SU-DHL-6 (cell line): ENCODE measurements around the gene SIRT6.

Source experiments
- CTCF ChIP-seq: fragments of 200-600 bp; sonication (generic); IDR thresholded peaks from one replicate; pipeline ENCODE4 v1.5.1; 2017; ENCODE audit warnings: antibody characterized with exemption, mild to moderate bottlenecking, low read length, moderate library complexity; ENCODE audit not compliant: insufficient read depth, poor library complexity, severe bottlenecking
- EZH2phosphoT487 ChIP-seq: fragments of 200-600 bp; sonication (generic), shearing (Covaris generic); conservative IDR thresholded peaks from 2 replicates; pipeline ENCODE4 v1.6.1; 2018; ENCODE audit warnings: mild to moderate bottlenecking, antibody characterized with exemption, low read length, moderate library complexity, mixed read lengths

GRCh38 chr19:4184718-4185352 lies 2.5 kb upstream of the SIRT6 start:
- TF ChIP-seq CTCF (no peak), EZH2phosphoT487 (no peak)
